Gastroesophageal sphincter (tissue), 3 donors: ENCODE measurements around the gene SLC35G6.

Experiments
- CTCF ChIP-seq, 4 experiments: fragments of 200-600 bp in 2 of 4; fragments of 450-650 bp in 2 of 4; sonication (generic) in 1 of 4; IDR thresholded peaks; one replicate each; pipeline ENCODE4 v1.5.1; 2017 to 2019; ENCODE audit warnings: antibody characterized with exemption in 4 of 4, mild to moderate bottlenecking in 2 of 4, moderate library complexity in 2 of 4
- EP300 ChIP-seq: sonication (generic); formaldehyde crosslinking; IDR thresholded peaks from one replicate; pipeline ENCODE4 v1.6.1; 2017; ENCODE audit warnings: antibody characterized with exemption, mild to moderate bottlenecking
- POLR2A ChIP-seq, 2 donors: fragments of 450-650 bp; IDR thresholded peaks; one replicate each; pipeline ENCODE4 v1.6.1; 2017; ENCODE audit warnings: antibody characterized with exemption in 2 of 2, mild to moderate bottlenecking in 2 of 2, moderate library complexity in 1 of 2

GRCh38 chr17:7466318-7466638 is 15.0 kb upstream of the SLC35G6 start:
- TF ChIP-seq POLR2A (IDR thresholded peaks at IDR 0.05) = no peak
- TF ChIP-seq CTCF (IDR thresholded peaks at IDR 0.05) = no peak
- TF ChIP-seq EP300 = no peak
